Measurements from ENCODE around the gene OR1A2. TPM values are rescaled to one million over a fixed set of nuclear protein-coding genes. Genes with fewer than 3 reads are reported as not detected.
A peak's percentile ranks its signal among the peaks of the same experiment; 100 is the strongest.
"Not testable (repeated sequence)": the region's sequence is repeated elsewhere in the genome, so short reads cannot be mapped to it uniquely, and the experiment has no call there.

OR1A2 gene
- not detected for total RNA-seq

GRCh38 chr17:3197219-3197618, at the start of gene OR1A2:
TSS of gene OR1A2 (plus strand) at chr17:3197519. CDS start at chr17:3197519, 0 bp downstream.
- intact Hi-C loops (cut with micrococcal nuclease), result no loop called here
- H3K4me1 Mint-ChIP-seq (ENCODE audit: low read depth), result no peaks in the 10 kb centered on the region
- H3K9me3 Mint-ChIP-seq, result peaks cover 12% of the 10 kb centered on the region
- DNase-seq, result no peak
- ChIA-PET POLR2A (no interaction called here), CTCF (no interaction called here)
- H3K36me3 Mint-ChIP-seq, result no peaks in the 10 kb centered on the region
- no peak within 1 kb of the TSS for H3K27ac Mint-ChIP-seq
- H3K27me3 Mint-ChIP-seq, result peaks cover 28% of the 10 kb centered on the region
- H3K4me3 Mint-ChIP-seq, result no peak within 1 kb of the TSS

GRCh38 chr17:3157218-3157617, 40.1 kb upstream of the OR1A2 start:
- POLR2A ChIA-PET, result no interaction called here
- no peaks in the 10 kb centered on the region for H3K9me3 Mint-ChIP-seq
- H3K36me3 Mint-ChIP-seq, result no peaks in the 10 kb centered on the region
- no peak overlapping the region for H3K4me3 Mint-ChIP-seq
- H3K4me1 Mint-ChIP-seq (ENCODE audit: low read depth), result no peaks in the 10 kb centered on the region
- intact Hi-C loops (cut with micrococcal nuclease), result no loop called here
- no peak overlapping the region for H3K27ac Mint-ChIP-seq
- CTCF ChIA-PET, result no interaction called here
- no peak for DNase-seq
- peaks cover 16% of the 10 kb centered on the region for H3K27me3 Mint-ChIP-seq

- H3K9me3 Mint-ChIP-seq, result peaks cover 9% of the 10 kb centered on the region
- CTCF ChIA-PET, result no interaction called here
- DNase-seq, result no peak
- H3K36me3 Mint-ChIP-seq, result peaks cover 3% of the 10 kb centered on the region
- POLR2A ChIA-PET, result no interaction called here
- peaks cover 2% of the 10 kb centered on the region for H3K4me1 Mint-ChIP-seq (ENCODE audit: low read depth)
- no peak overlapping the region for H3K4me3 Mint-ChIP-seq
- intact Hi-C loops (cut with micrococcal nuclease), result no loop called here
- no peak overlapping the region for H3K27ac Mint-ChIP-seq
- peaks cover 13% of the 10 kb centered on the region for H3K27me3 Mint-ChIP-seq
Observed at GRCh38 chr17:3167574-3167973, 29.7 kb upstream of the OR1A2 start.

GRCh38 chr17:3189961-3190360, 7.4 kb upstream of the OR1A2 start:
- Mint-ChIP-seq H3K36me3 (no peaks in the 10 kb centered on the region), H3K27me3 (peaks cover 10% of the 10 kb centered on the region), H3K4me3 (no peak overlapping the region), H3K9me3 (no peaks in the 10 kb centered on the region), H3K27ac (no peak overlapping the region), H3K4me1 (ENCODE audit: low read depth) (no peaks in the 10 kb centered on the region)
- ChIA-PET CTCF (no interaction called here), POLR2A (no interaction called here)
- no peak for DNase-seq
- intact Hi-C loops (cut with micrococcal nuclease), result no loop called here

- H3K9me3 Mint-ChIP-seq, result peaks cover 6% of the 10 kb centered on the region
- ChIA-PET POLR2A (interaction anchor here (0.7 kb wide), 1 partner anchor 188 kb away, joined by 3 read pairs; no protein-coding TSS in a partner anchor), CTCF (no interaction called here)
- intact Hi-C loops (cut with micrococcal nuclease), result no loop called here
- DNase-seq, result no peak
- H3K27me3 Mint-ChIP-seq, result peaks cover 10% of the 10 kb centered on the region
- H3K4me1 Mint-ChIP-seq (ENCODE audit: low read depth), result no peaks in the 10 kb centered on the region
- no peaks in the 10 kb centered on the region for H3K36me3 Mint-ChIP-seq
- H3K4me3 Mint-ChIP-seq, result no peak within 1 kb of the TSS
- no peak within 1 kb of the TSS for H3K27ac Mint-ChIP-seq
Observed at GRCh38 chr17:3207367-3207766, 10.0 kb downstream of the OR1A2 start, which contains the start of gene OR1A1. TSS of gene OR1A1 (plus strand) at chr17:3207667. CDS start at chr17:3215621, 7,954 bp downstream.

- peaks cover 10% of the 10 kb centered on the region for H3K27me3 Mint-ChIP-seq
- ChIA-PET POLR2A (no interaction called here), CTCF (no interaction called here)
- no peak overlapping the region for H3K4me3 Mint-ChIP-seq
- H3K9me3 Mint-ChIP-seq, result peaks cover 6% of the 10 kb centered on the region
- intact Hi-C loops (cut with micrococcal nuclease), result no loop called here
- no peak for DNase-seq
- H3K27ac Mint-ChIP-seq, result no peak overlapping the region
- H3K36me3 Mint-ChIP-seq, result no peaks in the 10 kb centered on the region
- no peaks in the 10 kb centered on the region for H3K4me1 Mint-ChIP-seq (ENCODE audit: low read depth)
Observed at GRCh38 chr17:3208484-3208883, 11.2 kb downstream of the OR1A2 start.

- no peak for DNase-seq
- no peaks in the 10 kb centered on the region for H3K36me3 Mint-ChIP-seq
- no peak overlapping the region for H3K27ac Mint-ChIP-seq
- ChIA-PET CTCF (no interaction called here), POLR2A (no interaction called here)
- no peak overlapping the region for H3K4me3 Mint-ChIP-seq
- peaks cover 15% of the 10 kb centered on the region for H3K27me3 Mint-ChIP-seq
- intact Hi-C loops (cut with micrococcal nuclease), result no loop called here
- H3K9me3 Mint-ChIP-seq, result peaks cover 5% of the 10 kb centered on the region
- no peaks in the 10 kb centered on the region for H3K4me1 Mint-ChIP-seq (ENCODE audit: low read depth)
Observed at GRCh38 chr17:3213001-3213400, 15.7 kb downstream of the OR1A2 start.

- H3K4me1 Mint-ChIP-seq (ENCODE audit: low read depth), result no peaks in the 10 kb centered on the region
- peaks cover 16% of the 10 kb centered on the region for H3K27me3 Mint-ChIP-seq
- CTCF ChIA-PET, result no interaction called here
- H3K27ac Mint-ChIP-seq, result no peak overlapping the region
- DNase-seq, result no peak
- no peaks in the 10 kb centered on the region for H3K36me3 Mint-ChIP-seq
- peaks cover 10% of the 10 kb centered on the region for H3K9me3 Mint-ChIP-seq
- H3K4me3 Mint-ChIP-seq, result no peak overlapping the region
- POLR2A ChIA-PET, result no interaction called here
- intact Hi-C loops (cut with micrococcal nuclease), result no loop called here
Observed at GRCh38 chr17:3213587-3213986, 16.3 kb downstream of the OR1A2 start.

GRCh38 chr17:3219978-3220377, 22.7 kb downstream of the OR1A2 start:
- POLR2A ChIA-PET; H3K4me3 Mint-ChIP-seq; H3K36me3 Mint-ChIP-seq; DNase-seq; intact Hi-C loops (cut with micrococcal nuclease); H3K27ac Mint-ChIP-seq; CTCF ChIA-PET: not testable (repeated sequence)
- Mint-ChIP-seq H3K27me3 (peaks cover 10% of the 10 kb centered on the region), H3K4me1 (ENCODE audit: low read depth) (peaks cover 14% of the 10 kb centered on the region), H3K9me3 (peaks cover 13% of the 10 kb centered on the region)

- no peak for DNase-seq
- Mint-ChIP-seq H3K4me1 (ENCODE audit: low read depth) (peaks cover 14% of the 10 kb centered on the region), H3K4me3 (no peak overlapping the region), H3K27ac (no peak overlapping the region), H3K36me3 (no peaks in the 10 kb centered on the region), H3K27me3 (peaks cover 5% of the 10 kb centered on the region), H3K9me3 (peaks cover 13% of the 10 kb centered on the region)
- intact Hi-C loops (cut with micrococcal nuclease), result no loop called here
- ChIA-PET CTCF (no interaction called here), POLR2A (no interaction called here)
Observed at GRCh38 chr17:3221850-3222249, 24.5 kb downstream of the OR1A2 start.

GRCh38 chr17:3222505-3222904, 25.2 kb downstream of the OR1A2 start:
- DNase-seq, result no peak
- ChIA-PET CTCF (no interaction called here), POLR2A (no interaction called here)
- intact Hi-C loops (cut with micrococcal nuclease), result no loop called here
- Mint-ChIP-seq H3K27me3 (peaks cover 4% of the 10 kb centered on the region), H3K4me1 (ENCODE audit: low read depth) (peaks cover 14% of the 10 kb centered on the region), H3K4me3 (peak overlapping the region; percentile 60), H3K27ac (peak overlapping the region; percentile 38), H3K36me3 (no peaks in the 10 kb centered on the region), H3K9me3 (peaks cover 9% of the 10 kb centered on the region)

- H3K9me3 Mint-ChIP-seq; H3K4me3 Mint-ChIP-seq; DNase-seq; H3K27me3 Mint-ChIP-seq; H3K36me3 Mint-ChIP-seq; H3K27ac Mint-ChIP-seq; CTCF ChIA-PET; POLR2A ChIA-PET; intact Hi-C loops (cut with micrococcal nuclease): not testable (repeated sequence)
- peaks cover 14% of the 10 kb centered on the region for H3K4me1 Mint-ChIP-seq (ENCODE audit: low read depth)
Observed at GRCh38 chr17:3224721-3225352, 27.5 kb downstream of the OR1A2 start.

- H3K36me3 Mint-ChIP-seq; H3K4me1 Mint-ChIP-seq (ENCODE audit: low read depth); H3K9me3 Mint-ChIP-seq; intact Hi-C loops (cut with micrococcal nuclease); H3K27me3 Mint-ChIP-seq; CTCF ChIA-PET; H3K4me3 Mint-ChIP-seq; DNase-seq; POLR2A ChIA-PET; H3K27ac Mint-ChIP-seq: not testable (repeated sequence)
Observed at GRCh38 chr17:3232300-3232699, 35.0 kb downstream of the OR1A2 start.
